Tibial artery (tissue), 4 donors: ENCODE results near the gene GLDN.
A peak's percentile ranks its signal among the peaks of the same experiment; 100 is the strongest.

Experiments used
- DNase-seq, 2 donors: peaks; one replicate each; pipeline ENCODE4 v3.0.0-alpha.2; 2019
- H3K27ac ChIP-seq, 2 donors: fragments of 200-600 bp; sonication (generic) in 1 of 2; 1 replicate in 1 of 2; 2 replicates in 1 of 2; pipeline ENCODE4 v1.5.1; 2018 to 2019; ENCODE audit warnings: mild to moderate bottlenecking in 1 of 2
- H3K27me3 ChIP-seq, 2 donors: fragments of 200-600 bp; sonication (generic) in 1 of 2; one replicate each; pipeline versions ENCODE4 v1.5.1 to v1.6.0; 2016 to 2019
- H3K36me3 ChIP-seq, 3 donors: fragments of 200-600 bp; sonication (generic) in 2 of 3; one replicate each; pipeline ENCODE4 v1.5.1; 2016 to 2019; ENCODE audit warnings: mild to moderate bottlenecking in 2 of 3
- H3K4me1 ChIP-seq, 4 donors: fragments of 200-600 bp; sonication (generic) in 2 of 4; 1 replicate in 3 of 4; 2 replicates in 1 of 4; pipeline ENCODE4 v1.5.1; 2016 to 2019
- H3K4me3 ChIP-seq, 2 donors: fragments of 200-600 bp; sonication (generic) in 1 of 2; 1 replicate in 1 of 2; 2 replicates in 1 of 2; pipeline ENCODE4 v1.5.1; 2018 to 2019; ENCODE audit warnings: mild to moderate bottlenecking in 2 of 2
- H3K9me3 ChIP-seq, 3 donors: fragments of 200-600 bp; sonication (generic) in 1 of 3; one replicate each; pipeline ENCODE4 v1.5.1; 2016 to 2019
- CTCF ChIP-seq, 2 experiments: fragments of 200-600 bp in 1 of 2; fragments of 450-650 bp in 1 of 2; IDR thresholded peaks; one replicate each; pipeline ENCODE4 v1.5.1; 2017 to 2019; ENCODE audit warnings: antibody characterized with exemption in 2 of 2, mild to moderate bottlenecking in 1 of 2, moderate library complexity in 1 of 2
- intact Hi-C: fragments of 100-400 bp; cut with DNase I; formaldehyde crosslinking; loops from one replicate; pipeline ENCODE4 v1.15.0; 2023; ENCODE audit warnings: low total_unique reads

Gene GLDN

GRCh38 chr15:51356983-51357382 lies 15.5 kb downstream of the GLDN start:
- H3K4me1 ChIP-seq, result peaks cover 0 to 19% (median 0%) of the 10 kb centered on the region in 4 donors
- no peak for DNase-seq
- no peaks in the 10 kb centered on the region for H3K27me3 ChIP-seq
- H3K36me3 ChIP-seq, result no peaks in the 10 kb centered on the region
- intact Hi-C loops, result no loop called here
- H3K27ac ChIP-seq, result no peak overlapping the region
- TF ChIP-seq CTCF (IDR thresholded peaks at IDR 0.05), result no peak
- H3K4me3 ChIP-seq, result no peak overlapping the region
- H3K9me3 ChIP-seq, result no peaks in the 10 kb centered on the region

- DNase-seq, result no peak
- TF ChIP-seq CTCF (IDR thresholded peaks at IDR 0.05), result no peak
- Histone ChIP-seq H3K4me1 (peaks cover 0 to 8% (median 0%) of the 10 kb centered on the region in 4 donors), H3K36me3 (no peaks in the 10 kb centered on the region), H3K9me3 (no peaks in the 10 kb centered on the region), H3K4me3 (no peak overlapping the region), H3K27me3 (no peaks in the 10 kb centered on the region), H3K27ac (no peak overlapping the region)
- intact Hi-C loops, result no loop called here
Observed at GRCh38 chr15:51359981-51360380, 18.5 kb downstream of the GLDN start.

- TF ChIP-seq CTCF (IDR thresholded peaks at IDR 0.05), result no peak
- Histone ChIP-seq H3K4me1 (peaks cover 0 to 8% (median 2%) of the 10 kb centered on the region in 4 donors), H3K36me3 (no peaks in the 10 kb centered on the region), H3K27ac (no peak overlapping the region), H3K4me3 (no peak overlapping the region), H3K27me3 (no peaks in the 10 kb centered on the region), H3K9me3 (no peaks in the 10 kb centered on the region)
- intact Hi-C loops, result no loop called here
- DNase-seq, result no peak
Observed at GRCh38 chr15:51363383-51363782, 21.9 kb downstream of the GLDN start.

GRCh38 chr15:51365417-51365816 lies 24.0 kb downstream of the GLDN start:
- Histone ChIP-seq H3K4me1 (peaks cover 0 to 20% (median 2%) of the 10 kb centered on the region in 4 donors), H3K36me3 (no peaks in the 10 kb centered on the region), H3K4me3 (no peak overlapping the region), H3K27me3 (no peaks in the 10 kb centered on the region), H3K27ac (no peak overlapping the region), H3K9me3 (no peaks in the 10 kb centered on the region)
- intact Hi-C loops, result no loop called here
- no peak for TF ChIP-seq CTCF (IDR thresholded peaks at IDR 0.05)
- DNase-seq, result no peak

- Histone ChIP-seq H3K4me1 (peaks cover 0 to 20% (median 2%) of the 10 kb centered on the region in 4 donors), H3K9me3 (no peaks in the 10 kb centered on the region), H3K36me3 (no peaks in the 10 kb centered on the region), H3K27ac (no peak overlapping the region), H3K4me3 (no peak overlapping the region), H3K27me3 (no peaks in the 10 kb centered on the region)
- no peak for TF ChIP-seq CTCF (IDR thresholded peaks at IDR 0.05)
- DNase-seq, result no peak
- intact Hi-C loops, result no loop called here
Observed at GRCh38 chr15:51366071-51366470, 24.6 kb downstream of the GLDN start.

GRCh38 chr15:51366920-51367319 lies 25.5 kb downstream of the GLDN start:
- intact Hi-C loops, result no loop called here
- peak in 1 of 2 donors; percentile 82 for DNase-seq
- Histone ChIP-seq H3K27ac (no peak overlapping the region), H3K9me3 (no peaks in the 10 kb centered on the region), H3K36me3 (no peaks in the 10 kb centered on the region), H3K4me3 (no peak overlapping the region), H3K4me1 (peaks cover 0 to 20% (median 4%) of the 10 kb centered on the region in 4 donors), H3K27me3 (no peaks in the 10 kb centered on the region)
- TF ChIP-seq CTCF (IDR thresholded peaks at IDR 0.05), result no peak
